ENCODE results near the gene FAM234A. TPM values are rescaled to one million over a fixed set of nuclear protein-coding genes. Genes with fewer than 3 reads are reported as not detected.

The FAM234A gene
- total and polyA plus RNA-seq, 2 donors (not counting 3 experiments of a cell fraction or from before 2014, with no cell fraction given): 70.4 to 89.4 TPM

GRCh38 chr16:188674-189073, 45.9 kb upstream of the FAM234A start:
- TF ChIP-seq CTCF (IDR thresholded peaks at IDR 0.05; ENCODE audit: extremely low read depth in 1 of 2, insufficient read depth in 1 of 2, low read depth in 1 of 2, low read length in 2 of 2) (peak in 1 of 2 donors; percentile 5), FOS (IDR thresholded peaks at IDR 0.05; ENCODE audit: borderline replicate concordance, insufficient read depth, low read length) (no peak)
- Histone ChIP-seq H3K79me2 (ENCODE audit: control insufficient read depth, insufficient read depth, low read length) (no peaks in the 10 kb centered on the region), H4K20me1 (replicated peaks; ENCODE audit: control insufficient read depth, extremely low read depth, insufficient read depth, low read length) (no peaks in the 10 kb centered on the region), H3K27ac (ENCODE audit: insufficient read depth, low read depth, low read length) (no peak overlapping the region), H3K27me3 (ENCODE audit: control insufficient read depth in 2 of 2, insufficient read depth in 2 of 2, low read length in 2 of 2) (no peaks in the 10 kb centered on the region), H3K36me3 (ENCODE audit: control insufficient read depth in 2 of 2, extremely low read depth in 1 of 2, insufficient read depth in 2 of 2, low read length in 2 of 2) (peaks cover 15 to 43% of the 10 kb centered on the region in 2 experiments), H3K9ac (replicated peaks; ENCODE audit: extremely low read depth, insufficient read depth, low read length) (no peak overlapping the region), H3K4me3 (replicated peaks in 1 of 3; ENCODE audit: insufficient read depth in 1 of 3, low read depth in 1 of 3, low read length in 3 of 3) (no peak overlapping the region), H3K9me3 (replicated peaks; ENCODE audit: control insufficient read depth, insufficient read depth, low read length) (no peaks in the 10 kb centered on the region), H3K9me1 (replicated peaks; ENCODE audit: control insufficient read depth, extremely low read depth, insufficient read depth, low read length) (no peaks in the 10 kb centered on the region), H2AFZ (ENCODE audit: low read depth, low read length) (no peak overlapping the region), H3K4me2 (ENCODE audit: insufficient read depth, low read length) (no peak overlapping the region), H3K4me1 (ENCODE audit: control insufficient read depth, extremely low read depth, insufficient read depth, low read length) (no peaks in the 10 kb centered on the region)
- intact Hi-C loops (cut with micrococcal nuclease): no loop called here
- no TSS peak for BruUV-seq (replicated peaks)
- dilution Hi-C loops (cut with MboI; ENCODE audit: extremely low pct_ligation_motif_present, low sequenced_read_pairs): no loop called here
- ChIA-PET CTCF (interaction anchor here (1.0 to 2.1 kb wide), 3 partner anchors 10 to 173 kb away, joined by 4 to 6 read pairs (median 5); no protein-coding TSS in a partner anchor), POLR2A (no interaction called here)
- no peak for FAIRE-seq
- no peak for DNase-seq (ENCODE audit: low read depth, low spot score)

DNA sequence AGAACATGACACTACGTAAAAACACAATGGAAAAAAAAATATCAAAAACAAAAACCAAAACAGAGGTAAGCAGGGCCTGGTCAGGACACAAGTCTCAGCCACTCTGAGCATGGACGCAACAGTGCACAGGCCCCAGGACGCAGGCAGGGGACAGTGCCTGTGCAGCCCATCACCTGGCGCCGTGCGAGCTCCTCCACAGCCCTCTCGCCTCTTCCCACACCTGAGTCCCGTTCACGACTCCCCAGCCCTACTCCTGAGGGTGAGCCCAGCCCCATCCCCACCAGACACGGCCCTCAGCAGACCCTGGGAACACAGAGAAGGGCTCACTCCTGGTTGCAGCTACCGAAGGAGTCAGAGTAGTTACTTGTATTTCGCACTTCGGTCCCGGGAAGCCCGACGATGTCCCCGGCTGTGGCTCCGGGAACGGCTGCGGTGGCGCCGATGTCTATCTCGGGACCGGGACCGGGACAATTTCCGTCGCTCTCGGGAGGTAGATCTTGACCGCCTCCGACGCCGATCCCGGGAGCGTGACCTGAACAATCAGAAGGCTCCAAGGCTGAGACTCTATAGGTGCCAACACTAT, 44.9 kb upstream of the FAM234A start:
- FAIRE-seq (no peak), DNase-seq (ENCODE audit: low read depth, low spot score) (no peak)
- H3K9ac ChIP-seq (replicated peaks; ENCODE audit: extremely low read depth, insufficient read depth, low read length): no peak overlapping the region
- H4K20me1 ChIP-seq (replicated peaks; ENCODE audit: control insufficient read depth, extremely low read depth, insufficient read depth, low read length): no peaks in the 10 kb centered on the region
- intact Hi-C loops (cut with micrococcal nuclease) (no loop called here), dilution Hi-C loops (cut with MboI; ENCODE audit: extremely low pct_ligation_motif_present, low sequenced_read_pairs) (no loop called here)
- H3K4me2 ChIP-seq (ENCODE audit: insufficient read depth, low read length): no peak overlapping the region
- peaks cover 20 to 51% of the 10 kb centered on the region in 2 experiments for H3K36me3 ChIP-seq (ENCODE audit: control insufficient read depth in 2 of 2, extremely low read depth in 1 of 2, insufficient read depth in 2 of 2, low read length in 2 of 2)
- no peaks in the 10 kb centered on the region for H3K4me1 ChIP-seq (ENCODE audit: control insufficient read depth, extremely low read depth, insufficient read depth, low read length)
- no peak overlapping the region for H3K27ac ChIP-seq (ENCODE audit: insufficient read depth, low read depth, low read length)
- H3K9me3 ChIP-seq (replicated peaks; ENCODE audit: control insufficient read depth, insufficient read depth, low read length): no peaks in the 10 kb centered on the region
- no peak overlapping the region for H2AFZ ChIP-seq (ENCODE audit: low read depth, low read length)
- TF ChIP-seq CTCF (IDR thresholded peaks at IDR 0.05; ENCODE audit: extremely low read depth in 1 of 2, insufficient read depth in 1 of 2, low read depth in 1 of 2, low read length in 2 of 2) (no peak), GATA2 (IDR thresholded peaks at IDR 0.05; ENCODE audit: insufficient read depth, insufficient read length, low read depth, low read length) (no peak), JUN (IDR thresholded peaks at IDR 0.05; ENCODE audit: borderline replicate concordance, insufficient read depth, insufficient read length, low read depth) (no peak), EZH2 (IDR thresholded peaks at IDR 0.05; ENCODE audit: borderline replicate concordance, low read depth, low read length, severe bottlenecking) (no peak), FOS (IDR thresholded peaks at IDR 0.05; ENCODE audit: borderline replicate concordance, insufficient read depth, low read length) (no peak), MYC (IDR thresholded peaks at IDR 0.05; ENCODE audit: low read depth, low read length) (no peak), POLR2AphosphoS5 (IDR thresholded peaks at IDR 0.05; ENCODE audit: insufficient read depth, low read depth, low read length) (no peak), POLR2A (IDR thresholded peaks at IDR 0.05; ENCODE audit: low read depth, low read length) (no peak)
- TF ChIP-seq, protein P1, sequence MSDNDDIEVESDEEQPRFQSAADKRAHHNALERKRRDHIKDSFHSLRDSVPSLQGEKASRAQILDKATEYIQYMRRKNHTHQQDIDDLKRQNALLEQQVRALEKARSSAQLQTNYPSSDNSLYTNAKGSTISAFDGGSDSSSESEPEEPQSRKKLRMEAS (IDR thresholded peaks at IDR 0.05; ENCODE audit: insufficient read depth, insufficient read length): no peak
- no TSS peak for BruUV-seq (replicated peaks)
- no peaks in the 10 kb centered on the region for H3K27me3 ChIP-seq (ENCODE audit: control insufficient read depth in 2 of 2, insufficient read depth in 2 of 2, low read length in 2 of 2)
- POLR2A ChIA-PET: no interaction called here
- CTCF ChIA-PET: interaction anchor here (1.8 kb wide), 1 partner anchor 9 kb away, joined by 5 read pairs; no protein-coding TSS in a partner anchor
- no peak overlapping the region for H3K4me3 ChIP-seq (replicated peaks in 1 of 3; ENCODE audit: insufficient read depth in 1 of 3, low read depth in 1 of 3, low read length in 3 of 3)
- H3K9me1 ChIP-seq (replicated peaks; ENCODE audit: control insufficient read depth, extremely low read depth, insufficient read depth, low read length): no peaks in the 10 kb centered on the region
- H3K79me2 ChIP-seq (ENCODE audit: control insufficient read depth, insufficient read depth, low read length): no peaks in the 10 kb centered on the region

All from endothelial cell of umbilical vein (primary cell).